Astrocyte of the spinal cord (primary cell): Measurements from ENCODE around the gene PPP1R14C.

Source experiments
- DNase-seq: peaks from one replicate; pipeline ENCODE4 v3.0.0; 2011; ENCODE audit warnings: low read depth, low spot score
- H3K4me3 ChIP-seq: 2 replicates; pipeline ENCODE4 v1.5.1; 2011; ENCODE audit warnings: low read depth, mild to moderate bottlenecking, low read length, moderate library complexity
- in situ Hi-C: cut with HindIII; loops from 2 replicates; pipeline ENCODE4 v1.10.0; 2017; ENCODE audit warnings: low sequenced_read_pairs
- TF ChIP-seq, protein P1 (sequence below): IDR thresholded peaks from 2 replicates; pipeline ENCODE4 v1.5.1; 2012; ENCODE audit warnings: low read depth, mild to moderate bottlenecking, low read length, inconsistent platforms

Gene PPP1R14C

DNA sequence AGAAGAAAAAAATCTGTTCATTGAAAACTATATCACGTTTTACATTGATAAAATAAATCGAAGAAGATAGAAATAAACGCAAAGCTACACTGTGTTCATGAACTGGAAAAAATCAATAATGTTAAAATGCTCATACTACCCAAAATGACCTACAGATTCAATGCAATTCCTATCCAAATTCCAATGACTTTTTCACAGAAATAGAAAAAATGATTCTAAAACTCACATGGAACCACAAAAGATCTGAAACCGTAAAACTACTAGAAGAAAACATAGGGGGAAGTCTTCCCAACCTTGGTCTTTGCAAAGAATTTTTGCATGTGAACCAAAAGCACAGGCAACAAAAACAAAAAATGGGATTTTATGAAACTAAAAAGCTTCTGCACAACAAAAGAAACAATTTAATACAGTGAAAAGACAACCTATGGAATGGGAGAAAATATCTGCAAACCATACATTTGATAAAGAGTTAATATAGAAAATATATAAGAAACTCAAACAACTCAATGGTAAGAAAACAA, 40.0 kb upstream of the PPP1R14C start:
- in situ Hi-C loops = no loop called here
- H3K4me3 ChIP-seq = no peak overlapping the region
- no peak for DNase-seq
- TF ChIP-seq, protein P1, sequence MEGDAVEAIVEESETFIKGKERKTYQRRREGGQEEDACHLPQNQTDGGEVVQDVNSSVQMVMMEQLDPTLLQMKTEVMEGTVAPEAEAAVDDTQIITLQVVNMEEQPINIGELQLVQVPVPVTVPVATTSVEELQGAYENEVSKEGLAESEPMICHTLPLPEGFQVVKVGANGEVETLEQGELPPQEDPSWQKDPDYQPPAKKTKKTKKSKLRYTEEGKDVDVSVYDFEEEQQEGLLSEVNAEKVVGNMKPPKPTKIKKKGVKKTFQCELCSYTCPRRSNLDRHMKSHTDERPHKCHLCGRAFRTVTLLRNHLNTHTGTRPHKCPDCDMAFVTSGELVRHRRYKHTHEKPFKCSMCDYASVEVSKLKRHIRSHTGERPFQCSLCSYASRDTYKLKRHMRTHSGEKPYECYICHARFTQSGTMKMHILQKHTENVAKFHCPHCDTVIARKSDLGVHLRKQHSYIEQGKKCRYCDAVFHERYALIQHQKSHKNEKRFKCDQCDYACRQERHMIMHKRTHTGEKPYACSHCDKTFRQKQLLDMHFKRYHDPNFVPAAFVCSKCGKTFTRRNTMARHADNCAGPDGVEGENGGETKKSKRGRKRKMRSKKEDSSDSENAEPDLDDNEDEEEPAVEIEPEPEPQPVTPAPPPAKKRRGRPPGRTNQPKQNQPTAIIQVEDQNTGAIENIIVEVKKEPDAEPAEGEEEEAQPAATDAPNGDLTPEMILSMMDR = no peak

DNA sequence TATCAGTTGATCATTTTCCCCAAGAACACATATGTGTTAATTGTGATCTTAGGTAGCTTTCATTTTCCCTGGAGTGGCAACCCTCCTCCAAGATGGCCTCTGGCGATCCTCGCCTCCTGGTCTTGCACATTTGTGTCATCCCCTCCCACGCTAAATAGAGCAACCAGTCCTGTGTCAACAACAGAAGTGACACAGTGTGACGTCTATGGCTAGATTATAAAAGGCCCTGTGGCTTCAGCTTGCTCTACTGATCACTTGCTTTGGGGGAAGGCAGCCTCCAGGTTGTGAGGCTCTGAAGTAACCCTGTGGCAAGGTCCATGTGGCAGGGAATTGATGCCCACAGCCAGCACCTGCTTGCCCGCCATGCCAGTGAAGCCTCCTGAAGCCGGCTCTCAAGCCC, 30.6 kb upstream of the PPP1R14C start:
- H3K4me3 ChIP-seq = no peak overlapping the region
- TF ChIP-seq, protein P1 = no peak
- in situ Hi-C loops = no loop called here
- no peak for DNase-seq

DNA sequence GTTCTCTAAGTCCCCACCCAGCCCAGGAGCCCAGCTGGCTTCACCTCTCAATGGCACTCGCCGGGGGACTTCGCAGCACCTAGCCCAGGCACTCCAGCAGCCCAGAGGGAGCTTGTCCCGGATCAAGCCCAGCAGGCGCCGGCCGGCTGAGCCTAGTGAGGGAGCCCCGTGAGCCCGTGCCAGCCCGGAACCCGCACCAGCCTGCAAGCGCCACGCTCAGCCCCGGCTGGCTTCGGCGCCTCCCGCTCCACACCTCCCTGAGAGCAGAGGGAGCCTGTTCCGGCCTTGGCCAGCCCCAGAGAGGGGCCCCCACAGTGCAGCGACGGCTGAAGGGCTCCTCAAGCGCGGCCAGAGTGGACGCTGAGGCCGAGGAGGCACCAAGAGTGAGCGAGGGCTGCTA, 27.1 kb upstream of the PPP1R14C start:
- DNase-seq = no peak
- H3K4me3 ChIP-seq = no peak overlapping the region
- TF ChIP-seq, protein P1 = no peak
- in situ Hi-C loops = no loop called here

DNA sequence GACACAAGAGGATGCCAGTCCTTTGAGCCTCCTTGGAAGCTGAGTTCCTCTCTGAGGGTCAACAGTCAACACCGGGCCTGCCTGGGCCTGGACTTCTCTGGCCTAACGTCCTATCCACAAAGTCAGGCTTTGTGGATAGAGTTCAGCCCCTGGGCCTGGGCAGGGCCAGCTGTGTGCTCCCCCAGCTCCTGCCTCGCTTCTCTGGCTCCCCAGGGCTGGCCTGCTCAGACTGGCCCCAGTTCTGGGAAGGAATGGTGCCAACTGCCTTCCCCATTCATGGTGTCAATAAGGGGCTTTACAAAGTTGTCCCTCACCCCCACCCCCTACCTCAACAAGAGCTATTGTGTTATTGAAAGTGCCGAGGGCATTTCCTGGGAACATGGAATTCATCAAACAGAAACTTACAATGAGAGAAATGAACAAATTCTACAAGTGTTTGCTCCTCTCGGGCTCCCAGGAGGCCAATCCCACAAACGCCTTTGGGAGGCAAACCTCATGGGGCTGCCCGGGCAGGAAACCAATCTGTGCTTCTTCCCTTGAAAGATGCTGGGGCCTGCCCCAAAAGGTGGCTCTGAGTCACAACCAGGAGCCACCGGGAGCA, 26.5 kb upstream of the PPP1R14C start:
- TF ChIP-seq, protein P1 = no peak
- H3K4me3 ChIP-seq = no peak overlapping the region
- DNase-seq = no peak
- in situ Hi-C loops = no loop called here

DNA sequence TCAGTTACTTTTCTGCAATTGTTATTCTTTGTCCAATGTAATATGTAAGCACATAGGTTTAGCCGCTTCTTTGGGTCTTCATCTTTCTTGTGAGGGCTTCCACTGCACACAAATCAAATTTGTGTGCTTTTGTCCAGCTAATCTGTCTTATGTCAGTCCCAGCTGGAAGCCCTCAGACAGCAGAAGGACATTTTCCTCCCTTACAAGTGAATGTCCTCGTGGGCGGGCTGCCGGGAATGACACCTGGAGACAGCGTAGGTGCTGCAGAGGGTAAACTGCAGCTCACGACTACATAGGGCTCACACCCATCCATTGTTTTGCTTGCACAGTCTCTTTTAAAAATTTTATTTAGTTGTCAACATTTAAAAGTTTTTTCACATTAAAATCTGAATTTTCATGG, 24.6 kb upstream of the PPP1R14C start:
- H3K4me3 ChIP-seq = no peak overlapping the region
- no peak for DNase-seq
- in situ Hi-C loops = no loop called here
- TF ChIP-seq, protein P1 = no peak

DNA sequence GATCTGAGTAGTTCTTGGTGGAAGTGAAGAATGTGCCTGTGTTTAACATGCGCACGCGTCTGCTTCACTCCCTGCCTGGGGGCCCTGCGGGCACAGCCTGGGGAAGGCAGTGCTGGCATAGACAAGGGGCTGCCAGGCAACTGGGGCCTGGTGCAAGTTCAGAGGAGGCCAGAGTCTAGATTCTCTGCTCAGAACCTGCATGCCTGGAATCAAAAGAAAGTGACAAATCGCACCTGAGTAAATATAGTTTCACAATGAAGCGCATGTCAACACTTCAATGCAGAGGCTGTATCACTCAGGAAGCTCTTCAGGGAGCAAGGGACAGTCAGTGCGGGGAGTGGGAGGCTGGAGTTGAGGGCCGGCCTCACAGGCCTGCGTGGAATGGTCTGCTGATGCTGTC, 24.2 kb upstream of the PPP1R14C start:
- TF ChIP-seq, protein P1 = no peak
- DNase-seq = no peak
- in situ Hi-C loops = no loop called here
- H3K4me3 ChIP-seq = no peak overlapping the region
